Activated CD4-positive, CD25-positive, alpha-beta regulatory T cell treated with anti-CD3 and anti-CD28 coated beads, Interleukin-2, amount 50 U/mL, for 24 hours (primary cell): ENCODE data around the gene DEGS2.
"Not testable (repeated sequence)": the region's sequence is repeated elsewhere in the genome, so short reads cannot be mapped to it uniquely, and the experiment has no call there.

Experiments used
- ATAC-seq, 2 donors: fragments of 150-1000 bp; cut with Tn5 transposase; one replicate each; pipeline ENCODE4 v1.10.0; 2021; ENCODE audit warnings: mild to moderate bottlenecking in 1 of 2, moderate library complexity in 1 of 2

Gene DEGS2

DNA sequence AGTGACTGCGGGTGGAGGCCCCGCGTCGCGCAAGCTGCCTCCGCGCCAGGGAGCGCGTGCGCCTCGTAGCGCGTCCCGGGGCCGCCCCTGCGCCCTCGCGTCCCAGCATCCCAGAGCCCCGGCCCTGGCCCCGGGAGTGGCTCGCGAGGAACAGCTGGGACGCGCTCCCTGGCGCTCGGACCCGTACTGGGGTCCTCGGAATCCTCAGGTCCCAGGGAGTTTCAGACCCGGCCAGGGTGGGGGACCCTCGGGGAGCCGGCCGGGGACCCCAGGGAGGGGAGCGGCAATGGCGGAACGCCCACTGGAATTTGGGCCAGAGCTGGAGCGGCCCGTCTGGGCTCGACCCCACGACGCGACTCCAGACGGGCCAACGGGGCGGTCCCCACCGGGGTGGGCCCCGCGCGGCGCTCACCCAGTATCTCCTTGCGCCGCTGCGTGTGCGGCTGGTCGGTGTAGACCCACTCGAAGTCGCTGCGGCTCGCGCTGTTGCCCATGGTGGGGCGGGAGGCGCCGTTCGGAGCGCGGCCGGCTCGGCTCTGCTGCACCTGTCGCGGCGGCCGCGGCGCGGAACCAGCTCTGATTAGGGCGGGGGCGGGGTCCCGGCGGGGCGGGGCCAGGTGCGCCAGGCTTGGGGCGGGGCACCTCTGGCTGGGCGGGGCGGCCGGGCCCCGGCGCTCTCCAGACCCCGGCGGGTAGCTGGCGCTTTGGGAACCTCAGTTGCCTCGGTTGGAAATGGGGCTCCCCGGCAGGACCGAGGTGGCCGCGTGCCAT lies at the start of gene DEGS2:
TSS of gene DEGS2 (minus strand) at position 552 of the 771 bp plus-strand sequence. CDS start at position 494, 58 bp downstream.
- peak; percentile 79 to 83 for ATAC-seq

DNA sequence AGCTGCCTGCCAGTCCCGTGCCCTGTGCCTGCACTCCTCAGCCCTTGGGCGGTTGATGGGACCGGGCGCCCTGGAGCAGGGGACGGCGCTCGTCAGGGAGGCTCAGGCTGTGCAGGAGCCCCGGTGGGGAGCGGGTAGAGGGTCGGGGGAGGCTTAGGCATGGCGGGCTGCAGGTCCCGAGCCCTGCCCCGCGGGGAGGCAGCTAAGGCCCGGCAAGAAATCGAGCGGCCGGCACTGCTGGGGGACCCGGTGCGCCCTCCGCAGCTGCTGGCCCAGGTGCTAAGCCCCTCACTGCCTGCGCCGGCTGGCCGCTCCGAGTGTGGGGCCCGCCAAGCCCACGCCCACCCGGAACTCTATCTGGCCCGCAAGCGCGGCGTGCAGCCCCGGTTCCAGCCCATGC lies 48.7 kb upstream of the DEGS2 start:
- not testable (repeated sequence) for ATAC-seq

DNA sequence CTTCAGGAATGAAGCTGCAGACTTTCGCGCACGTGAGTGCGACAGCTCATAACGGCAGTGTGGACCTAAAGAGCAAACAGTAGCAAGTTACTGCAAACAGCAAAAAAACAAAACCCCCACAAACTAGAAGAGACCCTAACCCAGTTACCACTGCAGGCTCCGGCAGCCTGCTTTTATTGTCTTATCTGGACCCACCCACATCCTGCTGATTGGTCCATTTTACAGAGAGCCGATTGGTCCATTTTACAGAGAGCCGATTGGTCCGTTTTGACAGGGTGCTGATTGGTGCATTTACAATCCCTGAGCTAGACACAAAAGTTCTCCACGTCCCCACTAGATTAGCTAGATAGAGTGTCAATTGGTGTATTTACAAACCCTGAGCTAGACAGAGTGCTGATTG lies 48.1 kb upstream of the DEGS2 start:
- not testable (repeated sequence) for ATAC-seq

DNA sequence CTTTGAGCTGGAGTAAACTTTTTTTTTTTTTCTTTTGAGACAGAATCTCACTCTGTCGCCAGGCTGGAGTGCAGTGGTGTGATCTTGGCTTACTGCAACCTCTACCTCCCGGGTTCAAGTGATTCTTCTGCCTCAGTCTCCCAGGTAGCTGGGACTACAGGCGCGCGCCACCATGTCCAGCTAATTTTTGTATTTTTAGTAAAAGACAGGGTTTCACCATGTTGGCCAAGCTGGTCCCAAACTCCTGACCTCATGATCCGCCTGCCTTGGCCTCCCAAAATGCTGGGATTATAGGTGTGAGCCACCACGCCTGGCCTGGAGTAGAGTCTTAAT lies 45.4 kb upstream of the DEGS2 start:
- ATAC-seq: not testable (repeated sequence)

DNA sequence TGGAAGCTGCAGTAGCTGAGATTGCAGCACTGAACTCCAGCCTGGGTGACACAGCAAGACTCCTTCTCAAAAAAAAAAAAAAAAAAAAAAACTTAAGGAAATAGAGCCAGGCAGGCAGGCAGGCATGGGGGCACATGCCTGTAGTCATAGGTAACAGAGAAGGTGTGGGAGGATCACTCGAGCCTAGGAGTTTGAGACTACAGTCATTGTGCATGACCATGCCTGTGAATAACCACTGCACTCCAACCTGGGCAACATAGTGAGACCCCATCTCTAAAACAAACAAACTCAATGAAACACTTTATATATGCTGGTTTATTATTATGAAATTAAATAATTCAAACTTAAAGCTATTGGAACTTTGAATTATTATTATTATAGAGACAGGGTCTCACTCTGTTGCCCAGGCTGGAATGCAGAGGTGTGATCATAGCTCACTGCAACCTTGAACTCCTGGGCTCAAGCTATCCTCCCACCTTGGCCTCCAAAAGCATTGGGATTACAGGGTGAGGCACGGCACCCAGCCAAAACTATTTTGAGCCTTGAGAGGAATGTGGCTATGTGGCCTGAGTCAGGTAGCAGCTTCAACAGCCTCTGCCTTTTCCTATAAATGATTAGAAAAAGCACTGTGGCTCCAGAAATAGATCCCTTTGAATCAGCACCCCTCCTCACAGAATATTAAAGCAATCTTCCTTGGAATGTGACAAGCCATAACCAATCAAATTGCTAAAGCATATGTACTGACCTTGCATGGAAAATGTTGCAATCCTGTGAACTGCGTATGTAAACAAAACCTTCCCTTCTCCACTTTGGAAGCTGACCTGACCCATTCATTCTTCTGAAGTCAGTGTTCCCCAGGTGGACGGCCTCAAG lies 44.8 kb upstream of the DEGS2 start:
- no peak for ATAC-seq

DNA sequence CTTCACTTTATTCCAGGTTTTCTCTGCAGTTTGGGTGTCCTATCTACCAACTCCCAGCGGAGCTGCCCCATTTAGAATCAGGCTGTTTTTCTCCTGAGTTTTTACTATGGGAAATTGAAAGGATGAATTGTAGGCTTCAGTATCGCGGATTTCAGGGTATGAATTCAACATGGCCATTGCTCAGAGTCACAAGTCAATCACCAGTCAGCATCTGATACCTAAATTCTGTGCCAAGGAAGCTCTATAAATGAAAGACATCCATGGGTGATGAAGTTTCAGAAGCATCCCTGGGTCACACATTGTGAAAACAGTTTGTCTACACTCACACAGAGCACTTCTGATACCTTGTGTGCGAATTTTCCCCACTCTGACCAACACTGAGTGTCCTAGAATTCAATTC lies 43.7 kb upstream of the DEGS2 start:
- no peak for ATAC-seq

DNA sequence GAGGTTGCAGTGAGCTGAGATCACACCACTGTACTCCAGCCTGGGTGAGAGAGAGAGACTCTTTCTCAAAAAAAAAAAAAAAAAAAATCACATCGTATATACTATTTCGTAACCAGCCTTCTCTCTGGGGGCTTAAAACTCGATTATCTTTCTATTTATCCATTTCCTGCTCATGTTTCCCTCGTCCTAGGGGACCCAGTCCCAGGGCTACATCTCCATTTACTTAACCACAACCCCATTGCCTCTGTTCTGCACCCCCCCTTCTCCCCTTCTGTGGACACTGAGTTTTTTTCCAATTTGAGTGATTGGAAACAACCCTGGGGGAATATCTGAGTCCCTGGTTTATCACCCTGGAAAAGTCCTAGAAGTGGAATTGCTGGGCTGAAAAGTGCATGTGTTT lies 43.3 kb upstream of the DEGS2 start:
- ATAC-seq: no peak

DNA sequence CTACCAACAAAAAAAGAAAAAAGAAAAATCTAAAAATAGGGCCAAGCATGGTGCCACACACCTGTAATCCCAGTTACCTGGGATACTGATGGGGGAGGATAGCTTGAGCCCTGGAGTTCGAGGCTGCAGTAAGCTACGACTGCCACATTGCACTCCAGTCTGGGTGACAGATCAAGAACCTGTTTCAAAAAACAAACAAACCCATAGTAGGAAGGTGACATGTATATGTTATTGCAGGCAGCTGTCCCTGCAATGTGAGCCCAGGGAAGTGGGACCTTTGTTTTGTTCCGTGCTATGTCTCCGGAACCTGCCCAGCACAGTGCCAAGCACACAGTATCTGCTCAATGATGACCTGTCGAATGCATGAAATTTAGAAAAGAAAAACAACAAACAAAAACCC lies 42.3 kb upstream of the DEGS2 start:
- no peak for ATAC-seq

DNA sequence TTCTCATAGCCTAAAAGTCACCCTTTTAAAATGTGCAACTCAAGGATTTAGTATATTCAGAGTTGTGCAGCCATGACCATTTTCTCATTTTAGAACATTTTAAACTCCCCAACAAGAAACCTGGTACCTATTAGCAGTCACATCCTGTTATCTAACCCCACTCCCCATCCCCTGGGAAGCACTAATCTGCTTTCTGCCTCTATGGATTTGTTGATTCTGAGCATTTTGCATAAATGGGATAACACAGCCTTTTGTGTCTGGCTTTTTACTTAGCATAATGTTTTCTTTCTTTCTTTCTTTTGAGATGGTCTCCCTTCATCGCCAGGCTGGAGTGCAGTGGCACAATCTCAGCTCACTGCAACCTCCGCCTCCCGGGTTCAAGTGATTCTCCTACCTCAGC lies 40.9 kb upstream of the DEGS2 start:
- no peak for ATAC-seq

DNA sequence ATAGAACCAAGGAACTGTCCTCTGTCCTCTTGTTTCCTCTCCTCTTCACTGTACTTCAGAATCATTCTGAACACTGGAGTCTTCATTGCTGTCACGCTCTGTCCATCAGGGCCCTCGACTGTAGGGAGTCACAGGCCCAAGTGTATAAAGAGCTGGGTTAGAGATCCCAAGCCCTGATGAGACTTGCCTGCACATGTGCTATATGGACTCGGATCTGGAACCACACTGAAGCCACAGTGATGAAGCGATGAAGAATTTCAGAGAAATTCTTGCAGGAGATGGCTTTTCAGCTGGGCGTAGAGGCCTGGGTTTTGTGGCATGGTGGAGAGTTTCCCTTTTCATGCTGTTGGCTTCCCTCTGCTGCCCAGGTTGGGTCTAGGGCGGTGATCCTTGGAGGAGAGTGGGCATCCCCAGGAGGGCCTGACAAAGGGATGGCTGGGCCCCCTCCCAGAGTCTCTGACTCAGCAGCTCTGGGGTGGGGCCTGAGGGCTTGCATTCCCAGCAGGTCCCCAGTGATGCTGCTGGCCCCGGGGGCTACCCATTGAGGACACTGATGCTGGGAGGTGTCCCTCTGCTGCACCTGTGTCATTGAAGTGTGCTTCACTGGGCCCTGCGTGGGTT lies 39.9 kb upstream of the DEGS2 start:
- ATAC-seq: no peak

DNA sequence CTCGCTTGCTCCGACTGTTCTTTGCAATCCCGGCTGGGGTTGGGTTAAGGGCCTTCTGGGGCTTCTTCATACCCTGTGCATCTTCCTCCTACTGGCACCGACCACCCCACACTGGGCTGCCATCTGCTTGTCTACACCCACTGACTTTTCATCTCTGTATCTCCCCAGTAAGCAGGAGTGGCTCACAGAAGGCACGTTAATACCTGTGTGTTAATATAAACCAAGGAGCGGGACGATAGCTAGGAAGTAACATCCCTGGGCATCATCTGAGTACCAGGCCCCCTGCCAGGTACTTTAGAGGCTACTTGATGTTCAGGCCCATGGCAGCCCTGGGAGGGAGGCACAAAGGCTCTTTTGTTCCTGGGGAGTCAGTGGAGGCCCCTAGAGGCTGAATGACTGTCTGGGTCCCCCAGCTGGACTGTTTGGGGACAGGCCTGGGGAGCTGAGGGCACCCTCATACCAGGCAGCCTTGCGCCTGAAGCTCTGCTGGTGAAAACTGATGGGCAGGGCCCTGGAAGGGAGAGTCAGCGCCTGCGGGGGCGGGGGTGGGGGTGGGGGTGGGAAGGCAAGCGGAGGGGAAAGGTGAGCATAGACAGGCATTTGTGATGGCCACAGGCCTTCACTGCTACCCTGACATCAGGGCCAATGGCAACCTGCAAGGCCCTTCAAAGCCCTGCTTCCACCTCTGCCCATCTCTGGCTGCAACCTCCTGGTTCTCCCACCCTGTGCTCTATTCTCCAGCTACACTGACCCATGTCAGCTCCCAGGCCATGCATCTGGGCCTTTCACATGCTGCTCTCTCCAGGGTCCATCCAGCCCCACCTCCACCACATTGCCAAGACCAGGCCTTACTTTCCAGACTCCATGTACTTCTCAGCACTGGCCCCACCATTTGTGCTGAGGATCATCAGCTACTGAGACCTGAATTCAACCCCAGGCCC lies 34.2 kb upstream of the DEGS2 start:
- ATAC-seq: peak in 1 of 2 donors; percentile 3

DNA sequence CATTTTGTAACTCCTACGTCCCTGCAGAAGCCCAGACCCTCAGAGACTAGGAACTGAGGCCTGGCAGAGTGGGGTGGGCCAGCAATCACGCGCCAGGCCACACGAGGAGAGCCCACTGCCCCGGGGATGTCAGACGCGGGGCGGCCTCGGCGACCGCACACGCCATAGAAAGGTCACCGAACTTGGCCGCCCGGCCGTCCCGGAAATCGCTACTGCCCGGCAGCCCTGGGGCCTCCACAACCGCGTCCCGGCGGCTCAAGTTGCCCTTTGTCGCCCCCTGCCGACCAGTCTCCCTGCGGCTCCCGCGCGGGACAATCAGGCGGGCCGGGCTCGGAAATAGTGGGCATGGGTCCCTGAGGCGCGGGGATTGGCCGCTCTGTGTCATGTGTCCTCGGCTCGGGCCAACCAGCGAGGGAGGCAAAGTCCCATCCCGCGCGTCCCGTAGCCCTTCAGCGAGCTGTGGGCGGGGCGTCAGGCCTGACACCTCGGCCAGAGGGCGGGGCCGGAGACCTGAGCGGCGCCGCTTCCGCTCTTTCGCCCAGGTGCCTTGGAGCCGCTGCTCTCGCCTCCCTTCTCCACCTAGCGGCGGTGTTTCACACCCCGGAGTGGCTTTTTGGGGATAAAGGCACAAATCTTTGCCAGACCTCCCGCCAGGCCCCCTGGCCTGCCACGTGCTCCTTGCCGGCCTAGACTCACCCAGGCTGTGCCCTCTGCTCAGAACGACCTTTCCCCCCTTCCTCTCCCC lies 33.4 kb upstream of the DEGS2 start:
- peak; percentile 100 for ATAC-seq

DNA sequence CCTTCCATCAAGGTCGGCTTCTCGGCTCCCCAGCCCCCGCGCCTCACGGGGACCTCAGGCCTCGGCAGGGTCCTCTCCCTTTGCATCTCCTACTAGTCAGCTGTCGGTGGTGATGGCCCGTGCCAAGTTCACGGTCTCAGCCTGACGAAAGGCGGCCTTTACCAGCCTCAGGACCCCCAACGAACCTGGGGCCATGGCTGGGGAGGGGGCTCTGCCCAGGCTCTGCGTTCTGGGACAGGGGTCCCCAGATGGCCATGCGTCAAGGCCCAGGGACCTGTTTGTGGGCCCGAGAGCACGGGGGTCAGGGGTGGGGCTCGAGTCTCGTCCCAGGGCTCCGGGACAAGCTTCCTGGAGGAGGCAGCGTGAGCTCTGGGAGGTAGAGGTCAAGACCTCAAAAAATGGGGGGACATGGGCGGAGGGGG lies 32.8 kb upstream of the DEGS2 start:
- no peak for ATAC-seq

DNA sequence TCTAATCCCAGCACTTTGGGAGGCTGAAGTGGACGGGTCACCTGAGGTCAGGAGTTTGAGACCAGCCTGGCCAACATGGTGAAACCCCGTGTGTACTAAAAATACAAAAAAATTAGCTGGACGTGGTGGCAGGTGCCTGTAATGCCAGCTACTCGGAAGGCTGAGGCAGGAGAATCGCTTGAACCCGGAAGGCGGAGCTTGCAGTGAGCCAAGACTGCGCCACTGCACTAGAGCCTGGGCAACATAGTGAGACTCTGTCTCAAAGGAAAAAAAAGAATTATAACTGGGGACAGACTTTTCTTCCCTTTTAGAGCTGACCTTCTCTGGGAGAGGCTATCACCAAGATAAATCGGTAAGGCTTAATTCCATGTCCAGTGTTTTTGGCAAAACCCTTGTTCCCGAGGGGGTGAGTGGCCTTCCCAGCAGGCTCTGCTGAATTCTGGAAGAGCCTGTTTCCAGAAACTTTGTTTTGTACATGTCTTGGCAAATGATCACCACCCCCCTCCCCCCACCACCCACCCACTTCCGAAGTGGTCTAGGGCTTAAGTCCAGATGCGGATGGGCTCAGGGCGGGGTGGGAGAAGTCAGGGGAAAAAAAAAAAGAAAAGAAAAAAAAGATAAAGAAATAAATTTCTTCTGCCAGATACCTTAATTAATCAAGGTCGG lies 32.3 kb upstream of the DEGS2 start:
- no peak for ATAC-seq

DNA sequence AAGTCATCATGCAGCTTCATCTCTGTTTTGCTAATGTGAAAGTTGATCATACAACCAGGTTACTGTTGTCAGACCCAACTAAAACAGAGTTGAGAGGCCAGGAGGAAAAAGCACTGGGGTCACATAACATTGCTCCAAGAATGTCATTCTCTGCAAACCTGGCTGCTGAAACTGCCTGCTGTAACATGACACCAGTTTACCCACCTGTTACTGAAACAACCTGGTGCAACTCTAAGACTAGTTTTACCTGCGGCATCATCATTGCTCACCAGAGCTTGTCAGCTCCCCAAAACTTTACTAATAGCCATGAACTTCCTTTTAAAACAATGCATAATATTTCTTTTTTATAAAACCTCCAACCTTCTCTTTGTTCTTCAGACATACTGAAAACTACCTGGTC lies 30.7 kb upstream of the DEGS2 start:
- no peak for ATAC-seq

DNA sequence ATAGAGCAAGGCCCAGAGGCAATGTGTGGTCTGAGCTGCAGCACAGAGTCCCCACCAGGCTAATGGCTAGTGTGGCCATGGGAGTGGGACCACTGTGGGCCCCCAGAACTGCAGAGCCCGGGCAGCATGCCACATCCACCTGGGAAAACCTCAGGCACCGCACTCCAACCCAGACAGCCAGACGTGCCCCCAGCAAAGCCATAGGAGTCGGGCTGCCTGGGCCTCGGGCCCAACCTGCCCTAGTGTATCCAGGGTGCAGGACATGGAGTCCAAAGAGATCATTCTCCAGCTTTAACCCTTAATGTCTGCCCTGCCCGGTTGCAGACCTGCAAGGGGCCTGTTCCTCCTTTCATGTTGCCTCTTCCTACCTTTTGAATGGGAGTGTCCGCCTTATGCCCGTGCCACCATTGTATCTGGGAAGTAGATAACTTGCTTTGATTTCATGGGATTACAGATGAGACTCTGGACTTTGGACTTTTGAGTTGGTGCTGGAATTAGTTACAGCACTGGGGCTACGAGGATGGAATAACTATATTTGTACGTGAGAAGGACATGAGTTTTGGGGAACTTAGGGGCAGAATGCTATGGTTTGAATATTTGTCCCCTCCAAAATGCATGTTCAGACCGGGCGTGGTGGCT lies 29.1 kb upstream of the DEGS2 start:
- ATAC-seq: no peak

DNA sequence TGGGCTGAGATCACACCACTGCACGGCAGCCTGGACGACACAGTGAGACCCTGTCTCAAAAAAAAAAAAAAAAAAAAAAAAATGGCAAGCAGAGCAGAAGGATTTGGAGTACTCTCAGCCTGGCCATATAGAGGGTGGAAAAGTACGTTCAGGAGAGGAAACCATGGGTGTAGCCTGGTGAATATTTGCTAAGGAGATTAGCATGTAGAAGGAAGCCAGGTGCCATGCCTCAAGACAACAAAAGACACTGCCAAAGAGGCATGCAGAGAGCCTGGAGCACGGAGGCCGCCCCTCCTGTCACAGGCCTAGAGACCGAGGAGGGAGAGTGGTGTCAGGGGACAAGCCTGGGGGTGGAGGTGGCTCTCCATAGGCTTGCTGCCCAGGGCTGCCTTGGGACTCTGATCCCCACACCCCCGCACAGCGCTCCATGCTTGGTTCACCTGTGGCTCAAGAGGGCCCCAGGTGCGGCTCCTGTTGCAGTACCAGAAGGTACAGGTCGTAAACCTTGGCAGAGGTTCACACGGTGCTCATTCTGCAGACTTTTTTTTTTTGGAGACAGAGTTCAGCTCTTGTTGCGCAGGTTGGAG lies 27.9 kb upstream of the DEGS2 start:
- ATAC-seq: no peak

DNA sequence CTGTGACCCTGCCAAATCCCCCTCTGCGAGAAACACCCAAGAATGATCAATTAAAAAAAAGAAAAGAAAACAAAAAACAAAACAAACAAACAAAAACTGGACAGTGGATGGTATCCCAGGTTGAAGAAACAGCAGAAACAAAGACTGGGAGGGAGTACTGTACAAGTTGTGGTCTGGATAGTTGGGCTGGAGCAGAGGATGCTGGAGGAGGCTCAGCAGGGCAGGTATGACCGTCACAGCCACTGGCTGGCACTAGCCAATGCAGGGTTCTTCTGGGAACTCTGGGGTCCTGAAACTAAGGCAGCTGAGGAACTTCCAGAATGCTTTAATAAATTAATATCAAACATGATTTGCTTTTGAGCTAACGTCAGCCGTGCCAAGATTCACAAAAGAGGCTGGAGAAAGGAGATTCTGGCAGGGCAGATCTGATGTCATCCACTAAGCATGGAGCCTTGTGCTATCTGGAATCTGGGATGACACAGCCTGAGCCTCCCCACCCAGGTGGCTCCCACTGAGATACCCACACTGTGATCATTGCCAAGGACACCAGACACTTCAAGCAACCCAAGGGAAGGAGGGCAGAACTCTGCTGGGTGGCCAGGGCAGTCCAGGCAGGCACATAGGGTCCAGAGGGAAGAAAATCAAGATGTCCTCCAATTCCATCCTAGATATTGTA lies 22.6 kb upstream of the DEGS2 start:
- not testable (repeated sequence) for ATAC-seq

DNA sequence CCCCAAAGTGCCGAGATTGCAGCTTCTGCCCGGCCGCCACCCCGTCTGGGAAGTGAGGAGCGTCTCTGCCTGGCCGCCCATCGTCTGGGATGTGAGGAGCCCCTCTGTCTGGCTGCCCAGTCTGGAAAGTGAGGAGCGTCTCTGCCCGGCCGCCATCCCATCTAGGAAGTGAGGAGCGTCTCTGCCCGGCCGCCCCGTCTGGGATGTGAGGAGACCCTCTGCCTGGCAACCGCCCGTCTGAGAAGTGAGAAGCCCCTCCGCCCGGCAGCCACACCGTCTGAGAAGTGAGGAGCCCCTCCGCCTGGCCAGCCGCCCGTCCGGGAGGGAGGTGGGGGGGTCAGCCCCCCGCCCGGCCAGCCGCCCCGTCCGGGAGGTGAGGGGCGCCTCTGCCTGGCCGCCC lies 21.2 kb upstream of the DEGS2 start:
- ATAC-seq: not testable (repeated sequence)

DNA sequence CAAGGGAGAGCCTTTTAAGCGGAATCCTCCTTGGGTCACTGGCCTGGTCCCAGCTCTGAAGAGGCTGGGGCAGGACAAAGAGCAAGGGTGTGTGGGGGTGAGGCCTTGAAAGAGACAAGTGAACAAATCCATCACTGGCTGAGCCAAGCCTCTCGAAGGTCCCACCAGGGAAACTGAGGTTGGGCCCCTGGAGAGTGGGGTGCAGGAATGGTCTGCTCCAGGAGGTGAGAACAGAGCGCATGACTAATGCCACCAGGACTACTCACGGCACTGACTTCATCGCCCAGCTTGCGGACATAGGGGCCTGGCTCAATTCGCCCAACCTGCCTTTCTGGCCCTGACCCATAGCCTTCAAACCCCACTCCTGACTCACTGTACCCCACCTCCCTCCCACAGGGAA lies 19.2 kb upstream of the DEGS2 start:
- no peak for ATAC-seq
